Uterus (tissue), 2 donors: ENCODE results near the gene PHYKPL.

Experiments
- CTCF ChIP-seq, 4 experiments: fragments of 200-600 bp in 2 of 4; fragments of 450-650 bp in 2 of 4; sonication (generic) in 2 of 4; IDR thresholded peaks; one replicate each; pipeline ENCODE4 v1.5.1; 2016 to 2019; ENCODE audit warnings: antibody characterized with exemption in 4 of 4, mild to moderate bottlenecking in 2 of 4, moderate library complexity in 1 of 4
- POLR2A ChIP-seq, 2 donors: fragments of 450-650 bp; IDR thresholded peaks; one replicate each; pipeline ENCODE4 v1.6.1; 2016; ENCODE audit warnings: antibody characterized with exemption in 2 of 2, mild to moderate bottlenecking in 1 of 2, moderate library complexity in 1 of 2

- no peak for TF ChIP-seq CTCF (IDR thresholded peaks at IDR 0.05)
- no peak for TF ChIP-seq POLR2A (IDR thresholded peaks at IDR 0.05)
Measured at GRCh38 chr5:178277866-178278265, 45.3 kb upstream of the PHYKPL start.
